ENCODE results near the gene SERPINB10.

- TF ChIP-seq POLR2A (IDR thresholded peaks at IDR 0.05) (no peak), CTCF (IDR thresholded peaks at IDR 0.05) (no peak)
These were observed 74.0 kb downstream of the SERPINB10 start for GRCh38 chr18:63981719-63982118.

Measured in thyroid gland (tissue), 4 donors.